GM11168 (cell line): ENCODE results near the gene ARHGEF9.
"Not testable (repeated sequence)": the region's sequence is repeated elsewhere in the genome, so short reads cannot be mapped to it uniquely, and the experiment has no call there.

ENCODE experiments used
- in situ Hi-C: fragments of 300-500 bp; cut with MboI; formaldehyde crosslinking; loops from one replicate; pipeline ENCODE4 v1.12.0; 2022; ENCODE audit warnings: low sequenced_read_pairs; ENCODE audit not compliant: unreplicated experiment

The ARHGEF9 gene

GRCh38 chrX:63784902-63785707 is at the start of gene ARHGEF9:
ARHGEF9 (minus strand) TSS chrX:63785214; CDS start chrX:63785145, 69 bp downstream.
- in situ Hi-C loops: no loop called here

GRCh38 chrX:63825446-63825845 is 40.4 kb upstream of the ARHGEF9 start:
- in situ Hi-C loops: not testable (repeated sequence)

GRCh38 chrX:63818156-63818555 is 33.1 kb upstream of the ARHGEF9 start:
- in situ Hi-C loops: no loop called here

GRCh38 chrX:63817696-63818095 is 32.7 kb upstream of the ARHGEF9 start:
- in situ Hi-C loops: no loop called here

GRCh38 chrX:63812823-63813222 is 27.8 kb upstream of the ARHGEF9 start:
- in situ Hi-C loops: no loop called here

GRCh38 chrX:63810746-63811145 is 25.7 kb upstream of the ARHGEF9 start:
- in situ Hi-C loops: no loop called here

- in situ Hi-C loops: no loop called here
These were observed 24.2 kb upstream of the ARHGEF9 start for GRCh38 chrX:63809173-63809572.

- in situ Hi-C loops: not testable (repeated sequence)
These were observed 10.4 kb upstream of the ARHGEF9 start for GRCh38 chrX:63795406-63795805.

- in situ Hi-C loops: no loop called here
These were observed 660 bp upstream of the ARHGEF9 start for GRCh38 chrX:63785708-63786040.

GRCh38 chrX:63784346-63784901 is 590 bp downstream of the ARHGEF9 start:
- in situ Hi-C loops: no loop called here

- in situ Hi-C loops: no loop called here
These were observed 2.5 kb downstream of the ARHGEF9 start for GRCh38 chrX:63782515-63782914.

GRCh38 chrX:63768760-63769159 is 16.3 kb downstream of the ARHGEF9 start:
- in situ Hi-C loops: no loop called here

- in situ Hi-C loops: no loop called here
These were observed 19.3 kb downstream of the ARHGEF9 start for GRCh38 chrX:63765712-63766111.

GRCh38 chrX:63764946-63765345 is 20.1 kb downstream of the ARHGEF9 start:
- in situ Hi-C loops: no loop called here

- in situ Hi-C loops: no loop called here
These were observed 23.4 kb downstream of the ARHGEF9 start for GRCh38 chrX:63761639-63762038.

- in situ Hi-C loops: no loop called here
These were observed 27.0 kb downstream of the ARHGEF9 start for GRCh38 chrX:63758011-63758410.

- in situ Hi-C loops: no loop called here
These were observed 29.1 kb downstream of the ARHGEF9 start for GRCh38 chrX:63755892-63756291.

GRCh38 chrX:63754860-63755579 is 30.0 kb downstream of the ARHGEF9 start:
- in situ Hi-C loops: no loop called here

- in situ Hi-C loops: no loop called here
These were observed 30.7 kb downstream of the ARHGEF9 start for GRCh38 chrX:63754136-63754859.

- in situ Hi-C loops: no loop called here
These were observed 33.5 kb downstream of the ARHGEF9 start for GRCh38 chrX:63751481-63751880.

- in situ Hi-C loops: no loop called here
These were observed 34.2 kb downstream of the ARHGEF9 start for GRCh38 chrX:63750811-63751210.
